ENCODE data around the gene ACR. TPM values are rescaled to one million over a fixed set of nuclear protein-coding genes. Genes with fewer than 3 reads are reported as not detected.

The ACR gene
- total and polyA plus RNA-seq, 2 of the 13 experiments (the other 11 are each of a cell fraction or from before 2014, with no cell fraction given), result 0.15 TPM; not detected in 1

- no peak for TF ChIP-seq MTERF4 (CRISPR knock-in tag; IDR thresholded peaks at IDR 0.05)
- peak; percentile 46; the same call in 1 of the 2 replicates for TF ChIP-seq TARDBP (CRISPR knock-in tag; IDR thresholded peaks at IDR 0.05)
- no peak for TF ChIP-seq HIC2 (CRISPR knock-in tag; IDR thresholded peaks at IDR 0.05; ENCODE audit: low read depth)
- TF ChIP-seq ETV5 (CRISPR knock-in tag; IDR thresholded peaks at IDR 0.05; ENCODE audit: borderline replicate concordance), result 0 out of 2 replicates have a peak, but pooled peaks have one; percentile 11
- TF ChIP-seq ZNF580 (CRISPR knock-in tag; IDR thresholded peaks at IDR 0.05; ENCODE audit: borderline replicate concordance, low read depth), result peak; percentile 55; the same call in 1 of the 2 replicates
- TF ChIP-seq ETS1 (CRISPR knock-in tag; IDR thresholded peaks at IDR 0.05), result no peak
- TF ChIP-seq JUNB (CRISPR knock-in tag; IDR thresholded peaks at IDR 0.05; ENCODE audit: borderline replicate concordance), result no peak
- TF ChIP-seq FOXA1 (IDR thresholded peaks at IDR 0.05), result no peak
- TF ChIP-seq FOXA1 (CRISPR knock-in tag; IDR thresholded peaks at IDR 0.05), result peak; percentile 7; the same call in 1 of the 2 replicates
- TF ChIP-seq ZC3H13 (CRISPR knock-in tag; IDR thresholded peaks at IDR 0.05), result 0 out of 2 replicates have a peak, but pooled peaks have one; percentile 18
- TF ChIP-seq SMAD3 (CRISPR knock-in tag; IDR thresholded peaks at IDR 0.05), result 0 out of 2 replicates have a peak, but pooled peaks have one; percentile 45
- TF ChIP-seq NR2F2 (IDR thresholded peaks at IDR 0.05; ENCODE audit: borderline replicate concordance, low read depth), result no peak
- no peak for TF ChIP-seq TCF7L2 (IDR thresholded peaks at IDR 0.05; ENCODE audit: low read depth, low read length)
- no peak for TF ChIP-seq MTF1 (CRISPR knock-in tag; IDR thresholded peaks at IDR 0.05)
- TF ChIP-seq ZNF781 (CRISPR knock-in tag; IDR thresholded peaks at IDR 0.05; ENCODE audit: borderline replicate concordance, not compliant biosample characterization), result peak; percentile 35
- TF ChIP-seq ZNF607 (CRISPR knock-in tag; IDR thresholded peaks at IDR 0.05; ENCODE audit: borderline replicate concordance), result no peak
- peak; percentile 66; the same call in 1 of the 2 replicates for TF ChIP-seq MLX (CRISPR knock-in tag; IDR thresholded peaks at IDR 0.05)
- no peak for TF ChIP-seq DNMT1 (CRISPR knock-in tag; IDR thresholded peaks at IDR 0.05)
- TF ChIP-seq GATA4 (IDR thresholded peaks at IDR 0.05; ENCODE audit: borderline replicate concordance, low read depth), result no peak
- TF ChIP-seq THRA (CRISPR knock-in tag; IDR thresholded peaks at IDR 0.05; ENCODE audit: borderline replicate concordance), result no peak
- TF ChIP-seq ZKSCAN5 (CRISPR knock-in tag; IDR thresholded peaks at IDR 0.05), result no peak
- no peak for TF ChIP-seq SRSF4 (IDR thresholded peaks at IDR 0.05; ENCODE audit: low read depth, low read length, poor library complexity, severe bottlenecking)
- peak; percentile 76 for TF ChIP-seq KDM2A (CRISPR knock-in tag; IDR thresholded peaks at IDR 0.05; ENCODE audit: borderline replicate concordance, low read depth)
These were observed 6.0 kb upstream of the ACR start (continued) for GRCh38 chr22:50731811-50732624.

Data from HepG2 (cell line).